OCI-LY7 (cell line): Measurements from ENCODE around the gene UQCC5. TPM values are rescaled to one million over a fixed set of nuclear protein-coding genes. Genes with fewer than 3 reads are reported as not detected.

Experiments used
- small RNA-seq: library from RNA; depleted of rRNA; stranded (forward); fragments of <200 nt; gene quantifications from one replicate; pipeline ENCODE3, GENCODE V24; 2014
- total RNA-seq, 2 experiments: library from RNA; depleted of rRNA in 1 of 2; stranded (reverse); fragments of >200 nt in 1 of 2; shearing (Covaris generic) in 1 of 2; gene quantifications; 2 replicates each; pipeline ENCODE4 v1.2.3, GENCODE V29; 2014 to 2022

UQCC5 gene
- total RNA-seq, 2 experiments from 2014 or later: 18.4 to 25.6 TPM

Small RNAs within 50 kb of the gene (small RNA-seq; reads per million reads assigned to genes)
- gene RNU6-856P (not detected), gene RNU6ATAC16P (not detected)

Other genes with a start within 250 kb of the UQCC5 start
- 24.5 and 28.1 TPM in 2 replicates for gene GLYCTK, start 248.8 kb upstream of the UQCC5 start, total RNA-seq (2014; rRNA removed; shearing (Covaris generic))
- gene GLYCTK, start 248.8 kb upstream of the UQCC5 start, total RNA-seq (2022): 28.6 and 29.6 TPM in 2 replicates
- gene DNAH1, start 220.3 kb upstream of the UQCC5 start, total RNA-seq (2014; rRNA removed; shearing (Covaris generic)): 14.2 and 18.3 TPM in 2 replicates
- gene DNAH1, start 220.3 kb upstream of the UQCC5 start, total RNA-seq (2022): 5.8 and 10.5 TPM in 2 replicates
- 88.3 and 102 TPM in 2 replicates for gene BAP1, start 126.6 kb upstream of the UQCC5 start, total RNA-seq (2014; rRNA removed; shearing (Covaris generic))
- 102 and 105 TPM in 2 replicates for gene BAP1, start 126.6 kb upstream of the UQCC5 start, total RNA-seq (2022)
- 32.9 and 33.3 TPM in 2 replicates for gene PHF7, start 125.9 kb upstream of the UQCC5 start, total RNA-seq (2014; rRNA removed; shearing (Covaris generic))
- 44.5 and 61.4 TPM in 2 replicates for gene PHF7, start 125.9 kb upstream of the UQCC5 start, total RNA-seq (2022)
- gene SEMA3G, start 91.5 kb upstream of the UQCC5 start, total RNA-seq (2014; rRNA removed; shearing (Covaris generic)): not detected in 2 replicates
- gene SEMA3G, start 91.5 kb upstream of the UQCC5 start, total RNA-seq (2022): 0.15 TPM in 1 of 2 replicates, not detected in the other
- 0.57 and 0.90 TPM in 2 replicates for gene TNNC1, start 82.6 kb upstream of the UQCC5 start, total RNA-seq (2014; rRNA removed; shearing (Covaris generic))
- gene TNNC1, start 82.6 kb upstream of the UQCC5 start, total RNA-seq (2022): 3.2 and 5.0 TPM in 2 replicates
- gene NISCH, start 81.0 kb upstream of the UQCC5 start, total RNA-seq (2014; rRNA removed; shearing (Covaris generic)): 53.8 and 60.5 TPM in 2 replicates
- gene NISCH, start 81.0 kb upstream of the UQCC5 start, total RNA-seq (2022): 73.3 and 78.5 TPM in 2 replicates
- gene STAB1, start 41.3 kb upstream of the UQCC5 start, total RNA-seq (2014; rRNA removed; shearing (Covaris generic)): not detected in 2 replicates
- gene STAB1, start 41.3 kb upstream of the UQCC5 start, total RNA-seq (2022): not detected in 2 replicates
- 132 and 144 TPM in 2 replicates for gene NT5DC2, start 2.7 kb upstream of the UQCC5 start, total RNA-seq (2014; rRNA removed; shearing (Covaris generic))
- 110 and 118 TPM in 2 replicates for gene NT5DC2, start 2.7 kb upstream of the UQCC5 start, total RNA-seq (2022)
- gene PBRM1, start 149.3 kb downstream of the UQCC5 start, total RNA-seq (2014; rRNA removed; shearing (Covaris generic)): 67.2 and 75.7 TPM in 2 replicates
- 90.8 and 91.1 TPM in 2 replicates for gene PBRM1, start 149.3 kb downstream of the UQCC5 start, total RNA-seq (2022)
- gene GNL3, start 149.4 kb downstream of the UQCC5 start, total RNA-seq (2014; rRNA removed; shearing (Covaris generic)): 220 and 232 TPM in 2 replicates
- 147 and 182 TPM in 2 replicates for gene GNL3, start 149.4 kb downstream of the UQCC5 start, total RNA-seq (2022)
- 35.6 and 39.6 TPM in 2 replicates for gene GLT8D1, start 169.2 kb downstream of the UQCC5 start, total RNA-seq (2014; rRNA removed; shearing (Covaris generic))
- gene GLT8D1, start 169.2 kb downstream of the UQCC5 start, total RNA-seq (2022): 34.0 and 37.7 TPM in 2 replicates
- 46.6 and 58.1 TPM in 2 replicates for gene SPCS1, start 169.5 kb downstream of the UQCC5 start, total RNA-seq (2014; rRNA removed; shearing (Covaris generic))
- 73.8 and 81.6 TPM in 2 replicates for gene SPCS1, start 169.5 kb downstream of the UQCC5 start, total RNA-seq (2022)
- gene NEK4, start 234.3 kb downstream of the UQCC5 start, total RNA-seq (2014; rRNA removed; shearing (Covaris generic)): 27.6 and 38.6 TPM in 2 replicates
- gene NEK4, start 234.3 kb downstream of the UQCC5 start, total RNA-seq (2022): 27.5 and 29.6 TPM in 2 replicates
- gene ITIH1, start 241.0 kb downstream of the UQCC5 start, total RNA-seq (2014; rRNA removed; shearing (Covaris generic)): not detected in 2 replicates
- gene ITIH1, start 241.0 kb downstream of the UQCC5 start, total RNA-seq (2022): not detected in 2 replicates